Left forelimb (tissue), 1 donor: Measurements from ENCODE around the gene PGRMC1.
"Not testable (repeated sequence)": the region's sequence is repeated elsewhere in the genome, so short reads cannot be mapped to it uniquely, and the experiment has no call there.

ENCODE experiments used
- DNase-seq: peaks from one replicate; pipeline ENCODE4 v3.0.0-alpha.2; 2018; ENCODE audit warnings: low spot score

PGRMC1 gene

GRCh38 chrX:119235051-119235511, 1.0 kb upstream of the PGRMC1 start:
- peak; percentile 68 for DNase-seq

GRCh38 chrX:119236623-119237561, 807 bp downstream of the PGRMC1 start:
- peak; percentile 68 for DNase-seq

GRCh38 chrX:119237562-119237942, 1.5 kb downstream of the PGRMC1 start:
- no peak for DNase-seq

GRCh38 chrX:119238557-119238956, 2.5 kb downstream of the PGRMC1 start:
- no peak for DNase-seq

- DNase-seq = no peak
Measured at GRCh38 chrX:119240356-119240755, 4.3 kb downstream of the PGRMC1 start.

GRCh38 chrX:119247702-119248101, 11.6 kb downstream of the PGRMC1 start:
- no peak for DNase-seq

- no peak for DNase-seq
Measured at GRCh38 chrX:119249891-119250290, 13.8 kb downstream of the PGRMC1 start.

- DNase-seq = no peak
Measured at GRCh38 chrX:119251386-119251785, 15.3 kb downstream of the PGRMC1 start.

GRCh38 chrX:119252716-119253115, 16.6 kb downstream of the PGRMC1 start:
- DNase-seq = no peak

GRCh38 chrX:119266364-119266995, 30.4 kb downstream of the PGRMC1 start:
- DNase-seq = no peak

- not testable (repeated sequence) for DNase-seq
Measured at GRCh38 chrX:119267115-119267514, 31.0 kb downstream of the PGRMC1 start.

- no peak for DNase-seq
Measured at GRCh38 chrX:119272882-119273419, 36.9 kb downstream of the PGRMC1 start.

GRCh38 chrX:119273420-119274192, 37.5 kb downstream of the PGRMC1 start:
- DNase-seq = no peak

GRCh38 chrX:119282347-119282746, 46.3 kb downstream of the PGRMC1 start:
- DNase-seq = not testable (repeated sequence)

- no peak for DNase-seq
Measured at GRCh38 chrX:119288890-119289393, 52.9 kb downstream of the PGRMC1 start.

- DNase-seq = no peak
Measured at GRCh38 chrX:119290476-119290875, 54.4 kb downstream of the PGRMC1 start.

- DNase-seq = not testable (repeated sequence)
Measured at GRCh38 chrX:119291246-119291645, 55.2 kb downstream of the PGRMC1 start.

GRCh38 chrX:119292445-119292844, 56.4 kb downstream of the PGRMC1 start:
- no peak for DNase-seq
